Astrocyte (in vitro differentiated cells and primary cell): ENCODE results near the gene MAPK11. TPM values are rescaled to one million over a fixed set of nuclear protein-coding genes. Genes with fewer than 3 reads are reported as not detected.
A peak's percentile ranks its signal among the peaks of the same experiment; 100 is the strongest.

Experiments
- DNase-seq: peaks from one replicate; pipeline ENCODE4 v3.0.0-alpha.2; 2010; ENCODE audit warnings: low read depth
- FAIRE-seq: peaks from 2 replicates; lab custom pipeline; 2011; peaks lifted over from hg19 to GRCh38; lab: Jason Lieb, UNC
- H2AFZ ChIP-seq: 2 replicates; pipeline ENCODE4 v1.6.0; 2012; ENCODE audit warnings: low read depth, low read length, inconsistent platforms
- H3K27ac ChIP-seq: 2 replicates; pipeline ENCODE4 v1.5.1; 2011; ENCODE audit warnings: low read depth, low read length, inconsistent platforms
- H3K27me3 ChIP-seq: 2 replicates; pipeline ENCODE4 v1.6.0; 2011; ENCODE audit warnings: low read length, inconsistent platforms; ENCODE audit not compliant: insufficient read depth
- H3K36me3 ChIP-seq: 2 replicates; pipeline ENCODE4 v1.5.1; 2011; ENCODE audit warnings: low read length, inconsistent platforms; ENCODE audit not compliant: insufficient read depth
- H3K4me1 ChIP-seq: 2 replicates; pipeline ENCODE4 v1.5.1; 2011; ENCODE audit warnings: low read length, inconsistent platforms; ENCODE audit not compliant: insufficient read depth
- H3K4me2 ChIP-seq: 2 replicates; pipeline ENCODE4 v1.6.0; 2012; ENCODE audit warnings: low read length, inconsistent platforms
- H3K4me3 ChIP-seq: 2 replicates; pipeline ENCODE4 v1.5.1; 2011; ENCODE audit warnings: low read depth, mild to moderate bottlenecking, low read length, inconsistent platforms; ENCODE audit not compliant: insufficient read depth
- H3K79me2 ChIP-seq: 2 replicates; pipeline ENCODE4 v1.6.0; 2012; ENCODE audit warnings: mild to moderate bottlenecking, low read length, inconsistent platforms; ENCODE audit not compliant: insufficient read depth
- H3K9ac ChIP-seq: 2 replicates; pipeline ENCODE4 v1.6.0; 2012; ENCODE audit warnings: mild to moderate bottlenecking, low read length, inconsistent platforms
- H3K9me3 ChIP-seq: 2 replicates; pipeline ENCODE4 v1.5.1; 2012; ENCODE audit warnings: low read depth, mild to moderate bottlenecking, low read length, inconsistent platforms; ENCODE audit not compliant: insufficient read depth
- H4K20me1 ChIP-seq: 2 replicates; pipeline ENCODE4 v1.6.0; 2012; ENCODE audit warnings: low read length, inconsistent platforms; ENCODE audit not compliant: insufficient read depth
- H3K27ac Mint-ChIP-seq: one replicate; pipeline ENCODE4 v1.8.0; 2021; ENCODE audit warnings: mild to moderate bottlenecking, mixed read lengths; ENCODE audit not compliant: unreplicated experiment
- H3K27me3 Mint-ChIP-seq: one replicate; pipeline ENCODE4 v1.8.0; 2021; ENCODE audit warnings: low read depth, mixed read lengths; ENCODE audit not compliant: unreplicated experiment
- H3K36me3 Mint-ChIP-seq: one replicate; pipeline ENCODE4 v1.8.0; 2021; ENCODE audit warnings: low read depth, mixed read lengths; ENCODE audit not compliant: unreplicated experiment
- H3K4me1 Mint-ChIP-seq: one replicate; pipeline ENCODE4 v1.8.0; 2021; ENCODE audit warnings: low read depth, mixed read lengths; ENCODE audit not compliant: unreplicated experiment
- H3K4me3 Mint-ChIP-seq: one replicate; pipeline ENCODE4 v1.8.0; 2021; ENCODE audit warnings: mild to moderate bottlenecking, moderate library complexity, mixed read lengths; ENCODE audit not compliant: unreplicated experiment
- H3K9me3 Mint-ChIP-seq: one replicate; pipeline ENCODE4 v1.8.0; 2021; ENCODE audit warnings: mild to moderate bottlenecking, mixed read lengths; ENCODE audit not compliant: unreplicated experiment
- EZH2 ChIP-seq: IDR thresholded peaks from 2 replicates; pipeline ENCODE4 v1.6.1; 2012; ENCODE audit warnings: mild to moderate bottlenecking, low read length, inconsistent platforms; ENCODE audit not compliant: insufficient read depth
- total RNA-seq: library from RNA; stranded (reverse); gene quantifications from 2 replicates; pipeline ENCODE4 v1.2.1, GENCODE V29; 2021
- TF ChIP-seq, protein P1 (sequence below): IDR thresholded peaks from 2 replicates; pipeline ENCODE4 v1.5.1; 2011; ENCODE audit warnings: low read depth, mild to moderate bottlenecking, inconsistent platforms, low read length, moderate library complexity; ENCODE audit not compliant: insufficient read depth

Gene MAPK11
- total RNA-seq, 1 donor from 2014 or later: 19.6 TPM

DNA sequence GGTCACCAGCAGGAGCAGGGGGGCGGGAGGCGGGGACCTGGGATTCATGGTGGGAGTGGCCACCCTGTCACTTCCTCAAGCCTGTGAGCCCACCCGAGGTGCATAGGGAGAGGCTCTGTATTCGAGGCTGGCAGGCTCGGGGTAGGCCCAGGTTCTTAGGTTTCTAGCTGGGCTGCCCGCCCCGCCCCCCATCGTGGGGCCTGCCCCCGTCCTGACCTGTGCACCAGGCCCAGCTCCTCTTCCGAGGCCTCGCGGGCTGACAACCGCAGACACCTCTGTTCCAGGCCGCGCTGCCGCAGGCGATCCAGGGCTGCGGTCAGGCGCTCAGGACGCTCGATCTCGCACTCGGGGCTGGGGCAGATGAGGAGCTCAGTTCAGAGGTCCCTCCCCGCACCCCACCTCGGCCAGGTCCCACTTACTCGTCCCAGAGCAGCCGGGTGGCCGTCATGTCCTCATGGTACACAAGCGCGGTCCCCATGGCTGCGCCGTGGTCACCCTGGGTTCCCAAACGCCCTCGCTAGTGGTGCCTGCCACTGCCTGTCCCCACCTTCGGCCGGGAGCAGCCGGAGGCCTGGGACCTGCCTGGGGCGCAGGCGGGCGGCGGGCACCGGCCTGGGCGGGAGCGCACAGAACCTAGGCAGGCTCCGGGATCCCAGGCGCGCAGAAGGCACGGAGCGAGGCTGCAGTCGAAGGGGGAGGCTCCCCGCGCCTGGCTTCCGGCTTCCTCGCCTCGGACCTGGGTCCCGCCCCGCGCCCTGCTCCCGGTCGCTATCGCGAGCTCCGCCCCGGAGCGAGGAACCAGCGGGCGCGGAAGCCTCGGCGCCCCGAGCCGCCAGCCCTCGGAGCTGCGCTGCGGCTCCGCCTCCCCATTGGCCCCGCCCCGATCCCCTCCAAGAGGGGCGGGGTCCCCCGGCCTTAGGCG lies 19.4 kb downstream of the MAPK11 start, which contains the start of gene HDAC10:
HDAC10 (minus strand) TSS at position 711 of the 922 bp plus-strand sequence; CDS start at position 478, 233 bp downstream.
- DNase-seq (peak; percentile 52), FAIRE-seq (no peak)
- H2AFZ ChIP-seq: peak within 1 kb of the TSS; percentile 71
- H3K36me3 ChIP-seq: no peaks in the 10 kb centered on the region
- H3K27ac Mint-ChIP-seq: no peak within 1 kb of the TSS
- H3K27me3 Mint-ChIP-seq: no peaks in the 10 kb centered on the region
- H3K27ac ChIP-seq: peak within 1 kb of the TSS; percentile 49
- H3K9me3 Mint-ChIP-seq: no peaks in the 10 kb centered on the region
- TF ChIP-seq, protein P1, sequence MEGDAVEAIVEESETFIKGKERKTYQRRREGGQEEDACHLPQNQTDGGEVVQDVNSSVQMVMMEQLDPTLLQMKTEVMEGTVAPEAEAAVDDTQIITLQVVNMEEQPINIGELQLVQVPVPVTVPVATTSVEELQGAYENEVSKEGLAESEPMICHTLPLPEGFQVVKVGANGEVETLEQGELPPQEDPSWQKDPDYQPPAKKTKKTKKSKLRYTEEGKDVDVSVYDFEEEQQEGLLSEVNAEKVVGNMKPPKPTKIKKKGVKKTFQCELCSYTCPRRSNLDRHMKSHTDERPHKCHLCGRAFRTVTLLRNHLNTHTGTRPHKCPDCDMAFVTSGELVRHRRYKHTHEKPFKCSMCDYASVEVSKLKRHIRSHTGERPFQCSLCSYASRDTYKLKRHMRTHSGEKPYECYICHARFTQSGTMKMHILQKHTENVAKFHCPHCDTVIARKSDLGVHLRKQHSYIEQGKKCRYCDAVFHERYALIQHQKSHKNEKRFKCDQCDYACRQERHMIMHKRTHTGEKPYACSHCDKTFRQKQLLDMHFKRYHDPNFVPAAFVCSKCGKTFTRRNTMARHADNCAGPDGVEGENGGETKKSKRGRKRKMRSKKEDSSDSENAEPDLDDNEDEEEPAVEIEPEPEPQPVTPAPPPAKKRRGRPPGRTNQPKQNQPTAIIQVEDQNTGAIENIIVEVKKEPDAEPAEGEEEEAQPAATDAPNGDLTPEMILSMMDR: no peak
- no peak for TF ChIP-seq EZH2
- peaks cover 46% of the 10 kb centered on the region for H4K20me1 ChIP-seq
- H3K9ac ChIP-seq: peak within 1 kb of the TSS; percentile 89
- peaks cover 34% of the 10 kb centered on the region for H3K79me2 ChIP-seq
- H3K4me2 ChIP-seq: peak within 1 kb of the TSS; percentile 99
- H3K4me3 Mint-ChIP-seq: peak within 1 kb of the TSS; percentile 81
- H3K4me3 ChIP-seq: peak within 1 kb of the TSS; percentile 75
- H3K4me1 ChIP-seq: peaks cover 24% of the 10 kb centered on the region
- H3K27me3 ChIP-seq: no peaks in the 10 kb centered on the region
- peaks cover 5% of the 10 kb centered on the region for H3K36me3 Mint-ChIP-seq
- H3K9me3 ChIP-seq: no peaks in the 10 kb centered on the region
- peaks cover 2% of the 10 kb centered on the region for H3K4me1 Mint-ChIP-seq

DNA sequence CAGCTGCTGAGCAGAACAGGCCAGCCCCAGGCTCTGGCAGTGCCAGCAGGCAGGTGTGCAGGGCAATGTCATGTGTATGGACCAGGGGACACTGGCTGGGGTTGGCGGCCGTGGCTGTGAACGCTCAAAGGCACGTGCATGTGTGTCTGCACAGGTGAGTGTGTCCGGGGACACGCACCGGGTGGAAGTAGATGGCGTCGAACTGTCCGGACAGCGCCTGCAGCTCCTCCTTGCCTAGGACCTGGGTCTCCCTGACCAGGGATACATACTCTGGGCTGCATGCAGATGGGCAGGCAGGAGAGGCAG lies 20.0 kb downstream of the MAPK11 start:
- Histone ChIP-seq H3K27ac (no peak overlapping the region), H3K4me2 (peak overlapping the region; percentile 99), H3K9ac (peak overlapping the region; percentile 89), H3K27me3 (no peaks in the 10 kb centered on the region), H3K4me1 (peaks cover 30% of the 10 kb centered on the region), H4K20me1 (peaks cover 48% of the 10 kb centered on the region), H3K4me3 (peak overlapping the region; percentile 75), H2AFZ (no peak overlapping the region), H3K36me3 (no peaks in the 10 kb centered on the region), H3K79me2 (peaks cover 40% of the 10 kb centered on the region), H3K9me3 (no peaks in the 10 kb centered on the region)
- no peaks in the 10 kb centered on the region for H3K9me3 Mint-ChIP-seq
- TF ChIP-seq EZH2: no peak
- TF ChIP-seq, protein P1: no peak
- H3K27ac Mint-ChIP-seq: no peak overlapping the region
- FAIRE-seq (no peak), DNase-seq (no peak)
- H3K27me3 Mint-ChIP-seq: no peaks in the 10 kb centered on the region
- H3K4me1 Mint-ChIP-seq: peaks cover 2% of the 10 kb centered on the region
- H3K4me3 Mint-ChIP-seq: peak overlapping the region; percentile 81
- H3K36me3 Mint-ChIP-seq: peaks cover 5% of the 10 kb centered on the region
